Hepatocyte (in vitro differentiated cells): ENCODE data around the gene FBXO11. TPM values are rescaled to one million over a fixed set of nuclear protein-coding genes. Genes with fewer than 3 reads are reported as not detected.

Experiments used
- DNase-seq: peaks from one replicate; pipeline ENCODE4 v3.0.0-alpha.2; 2016; ENCODE audit warnings: low spot score
- H2AFZ ChIP-seq: fragments of 200-600 bp; sonication (generic); 2 replicates; pipeline ENCODE4 v1.6.0; 2016; ENCODE audit warnings: antibody characterized with exemption, mild to moderate bottlenecking
- H3K27ac ChIP-seq: fragments of 200-600 bp; sonication (generic); 2 replicates; pipeline ENCODE4 v1.5.1; 2016; ENCODE audit warnings: mild to moderate bottlenecking
- H3K27me3 ChIP-seq: fragments of 200-600 bp; sonication (generic); 2 replicates; pipeline ENCODE4 v1.6.1; 2016
- H3K36me3 ChIP-seq: fragments of 200-600 bp; sonication (generic); replicated peaks from 2 replicates; pipeline ENCODE4 v1.5.1; 2016; ENCODE audit warnings: low read depth; ENCODE audit not compliant: insufficient read depth
- H3K4me1 ChIP-seq: fragments of 200-600 bp; sonication (generic); 2 replicates; pipeline ENCODE4 v1.5.1; 2016; ENCODE audit warnings: mild to moderate bottlenecking, moderate library complexity; ENCODE audit not compliant: insufficient read depth
- H3K4me2 ChIP-seq: fragments of 200-600 bp; sonication (generic); 2 replicates; pipeline ENCODE4 v1.6.0; 2016
- H3K4me3 ChIP-seq: fragments of 200-600 bp; sonication (generic); 2 replicates; pipeline ENCODE4 v1.5.1; 2016; ENCODE audit warnings: mild to moderate bottlenecking
- H3K79me2 ChIP-seq: fragments of 200-600 bp; sonication (generic); 2 replicates; pipeline ENCODE4 v1.6.0; 2017; ENCODE audit warnings: mild to moderate bottlenecking
- H3K9me2 ChIP-seq: fragments of 200-600 bp; sonication (generic); replicated peaks from 2 replicates; pipeline ENCODE4 v1.6.0; 2017; ENCODE audit warnings: mild to moderate bottlenecking; ENCODE audit not compliant: insufficient read depth
- H3K9me3 ChIP-seq: fragments of 200-600 bp; sonication (generic); 2 replicates; pipeline ENCODE4 v1.5.1; 2016; ENCODE audit warnings: low read depth, mild to moderate bottlenecking
- H4K20me1 ChIP-seq: fragments of 200-600 bp; sonication (generic); 2 replicates; pipeline ENCODE4 v1.6.0; 2016; ENCODE audit warnings: mild to moderate bottlenecking; ENCODE audit not compliant: insufficient read depth, poor library complexity, severe bottlenecking
- EZH2 ChIP-seq: fragments of 200-600 bp; sonication (generic); IDR thresholded peaks from 2 replicates; pipeline ENCODE4 v1.6.1; 2016; ENCODE audit warnings: antibody characterized with exemption, mild to moderate bottlenecking, borderline replicate concordance
- EZH2phosphoT487 ChIP-seq: fragments of 200-600 bp; sonication (generic); IDR thresholded peaks from one replicate; pipeline ENCODE4 v1.6.1; 2018; ENCODE audit warnings: antibody characterized with exemption, mild to moderate bottlenecking, low read depth, moderate library complexity; ENCODE audit not compliant: unreplicated experiment, severe bottlenecking
- WGBS: methylation state at CpG from one replicate; pipeline ENCODE4 v1.1.6; 2016; ENCODE audit warnings: low lambda C conversion rate; ENCODE audit errors: missing lambda C conversion rate; 5-methylcytosine and 5-hydroxymethylcytosine counted together
- polyA plus RNA-seq: library from polyadenylated mRNA; unstranded; fragments of >200 nt; fragmentation: Nextera tagmentation; extraction: Ambion mirVana; gene quantifications from 2 replicates; pipeline ENCODE4 v1.2.1, GENCODE V29; 2016
- total RNA-seq: library from RNA; depleted of rRNA; stranded (reverse); fragments of >200 nt; gene quantifications from 2 replicates; pipeline ENCODE4 v1.2.3, GENCODE V29; 2014
- TF ChIP-seq, protein P1 (sequence below): fragments of 200-600 bp; sonication (generic); IDR thresholded peaks from 2 replicates; pipeline ENCODE4 v1.5.1; 2016; ENCODE audit warnings: antibody characterized with exemption, mild to moderate bottlenecking; ENCODE audit not compliant: poor library complexity

The FBXO11 gene
- total and polyA plus RNA-seq, 2 experiments from 2014 or later: 22.4 to 63.9 TPM

GRCh38 chr2:47811668-47812067 is 94.6 kb downstream of the FBXO11 start:
- no peaks in the 10 kb centered on the region for H3K9me2 ChIP-seq
- no peaks in the 10 kb centered on the region for H3K4me1 ChIP-seq
- no peaks in the 10 kb centered on the region for H3K9me3 ChIP-seq
- H3K79me2 ChIP-seq: no peaks in the 10 kb centered on the region
- H2AFZ ChIP-seq: no peak overlapping the region
- WGBS: 95% methylated on average over 1 of the region's 1 CpG
- peaks cover 4% of the 10 kb centered on the region for H3K36me3 ChIP-seq
- TF ChIP-seq EZH2 (no peak), EZH2phosphoT487 (no peak)
- TF ChIP-seq, protein P1, sequence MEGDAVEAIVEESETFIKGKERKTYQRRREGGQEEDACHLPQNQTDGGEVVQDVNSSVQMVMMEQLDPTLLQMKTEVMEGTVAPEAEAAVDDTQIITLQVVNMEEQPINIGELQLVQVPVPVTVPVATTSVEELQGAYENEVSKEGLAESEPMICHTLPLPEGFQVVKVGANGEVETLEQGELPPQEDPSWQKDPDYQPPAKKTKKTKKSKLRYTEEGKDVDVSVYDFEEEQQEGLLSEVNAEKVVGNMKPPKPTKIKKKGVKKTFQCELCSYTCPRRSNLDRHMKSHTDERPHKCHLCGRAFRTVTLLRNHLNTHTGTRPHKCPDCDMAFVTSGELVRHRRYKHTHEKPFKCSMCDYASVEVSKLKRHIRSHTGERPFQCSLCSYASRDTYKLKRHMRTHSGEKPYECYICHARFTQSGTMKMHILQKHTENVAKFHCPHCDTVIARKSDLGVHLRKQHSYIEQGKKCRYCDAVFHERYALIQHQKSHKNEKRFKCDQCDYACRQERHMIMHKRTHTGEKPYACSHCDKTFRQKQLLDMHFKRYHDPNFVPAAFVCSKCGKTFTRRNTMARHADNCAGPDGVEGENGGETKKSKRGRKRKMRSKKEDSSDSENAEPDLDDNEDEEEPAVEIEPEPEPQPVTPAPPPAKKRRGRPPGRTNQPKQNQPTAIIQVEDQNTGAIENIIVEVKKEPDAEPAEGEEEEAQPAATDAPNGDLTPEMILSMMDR: no peak
- H3K4me2 ChIP-seq: no peak overlapping the region
- peaks cover 5% of the 10 kb centered on the region for H4K20me1 ChIP-seq
- no peak for DNase-seq
- no peak overlapping the region for H3K4me3 ChIP-seq
- H3K27me3 ChIP-seq: no peaks in the 10 kb centered on the region
- H3K27ac ChIP-seq: no peak overlapping the region

DNA sequence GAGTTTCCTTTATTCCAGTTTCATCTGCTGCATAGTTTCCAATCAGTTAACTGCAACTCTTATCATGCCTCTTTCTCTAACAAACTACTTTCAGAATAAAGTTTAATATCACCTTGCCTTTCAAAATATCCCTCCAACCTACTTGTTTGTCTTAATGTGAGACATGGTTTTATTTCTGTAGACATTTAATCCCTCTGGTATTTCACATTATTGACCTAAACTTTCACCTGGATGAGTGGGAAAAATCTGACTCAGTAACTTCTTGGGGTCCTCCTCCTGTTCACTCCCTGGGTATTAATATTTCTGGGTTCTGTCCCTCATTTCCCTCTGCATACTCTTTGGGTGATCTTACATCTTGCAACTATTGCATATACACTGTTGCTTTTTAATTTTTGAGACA is 95.4 kb downstream of the FBXO11 start:
- H3K9me3 ChIP-seq: no peaks in the 10 kb centered on the region
- no peak overlapping the region for H2AFZ ChIP-seq
- no peaks in the 10 kb centered on the region for H3K9me2 ChIP-seq
- H3K79me2 ChIP-seq: peaks cover 2% of the 10 kb centered on the region
- no peak overlapping the region for H3K4me2 ChIP-seq
- no peaks in the 10 kb centered on the region for H3K4me1 ChIP-seq
- H3K27me3 ChIP-seq: no peaks in the 10 kb centered on the region
- H3K36me3 ChIP-seq: peaks cover 4% of the 10 kb centered on the region
- no peak overlapping the region for H3K27ac ChIP-seq
- TF ChIP-seq EZH2phosphoT487 (no peak), EZH2 (no peak)
- TF ChIP-seq, protein P1: no peak
- no peak for DNase-seq
- H4K20me1 ChIP-seq: peaks cover 5% of the 10 kb centered on the region
- H3K4me3 ChIP-seq: no peak overlapping the region

GRCh38 chr2:47809903-47810302 is 96.4 kb downstream of the FBXO11 start:
- Histone ChIP-seq H3K4me3 (no peak overlapping the region), H2AFZ (no peak overlapping the region), H3K9me2 (no peaks in the 10 kb centered on the region), H3K4me2 (no peak overlapping the region), H3K79me2 (peaks cover 7% of the 10 kb centered on the region), H3K36me3 (peaks cover 4% of the 10 kb centered on the region), H4K20me1 (peaks cover 5% of the 10 kb centered on the region), H3K9me3 (no peaks in the 10 kb centered on the region), H3K4me1 (no peaks in the 10 kb centered on the region), H3K27ac (no peak overlapping the region), H3K27me3 (no peaks in the 10 kb centered on the region)
- 89% methylated on average over 2 of the region's 2 CpGs for WGBS
- TF ChIP-seq EZH2phosphoT487 (no peak), EZH2 (no peak)
- TF ChIP-seq, protein P1: no peak
- DNase-seq: no peak

DNA sequence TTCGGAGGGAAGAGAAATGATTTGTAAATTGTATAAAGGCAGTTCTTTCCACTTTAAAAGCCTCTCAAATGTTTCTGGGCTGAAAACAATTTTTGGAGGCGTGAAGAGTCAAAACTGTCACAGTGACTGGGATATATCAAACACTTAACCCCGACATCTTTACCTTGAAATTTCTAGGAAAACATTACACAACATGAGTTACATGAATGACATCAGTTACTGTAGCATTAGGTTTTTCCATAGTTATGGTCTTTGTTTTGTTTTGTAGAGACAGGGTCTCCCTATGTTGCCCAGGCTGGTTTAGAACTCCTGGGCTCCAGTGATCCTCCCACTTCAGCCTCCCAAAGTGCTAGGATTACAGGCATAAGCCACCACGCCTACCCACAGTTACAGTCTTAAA is 97.7 kb downstream of the FBXO11 start:
- no peak overlapping the region for H2AFZ ChIP-seq
- no peak overlapping the region for H3K4me2 ChIP-seq
- H3K4me1 ChIP-seq: no peaks in the 10 kb centered on the region
- WGBS: 73% methylated on average over 4 of the region's 4 CpGs
- H3K27me3 ChIP-seq: no peaks in the 10 kb centered on the region
- peaks cover 11% of the 10 kb centered on the region for H3K79me2 ChIP-seq
- TF ChIP-seq EZH2phosphoT487 (no peak), EZH2 (no peak)
- TF ChIP-seq, protein P1: no peak
- no peaks in the 10 kb centered on the region for H3K9me2 ChIP-seq
- H3K4me3 ChIP-seq: no peak overlapping the region
- H3K9me3 ChIP-seq: peaks cover 2% of the 10 kb centered on the region
- no peak overlapping the region for H3K27ac ChIP-seq
- DNase-seq: no peak
- peaks cover 5% of the 10 kb centered on the region for H4K20me1 ChIP-seq
- peaks cover 8% of the 10 kb centered on the region for H3K36me3 ChIP-seq
